MCF 10A (cell line): ENCODE measurements around the gene PUSL1. TPM values are rescaled to one million over a fixed set of nuclear protein-coding genes. Genes with fewer than 3 reads are reported as not detected.

ENCODE experiments used
- BruUV-seq: library from RNA; stranded (reverse); fragments of 400-500 nt; replicated peaks from 2 replicates; lab custom pipeline; 2021; lab: Mats Ljungman, UMichigan
- CTCF ChIA-PET: fragments of 300-600 bp; sonication (Branson Sonifier 250); formaldehyde crosslinking; extraction: SDS; loops from one replicate; lab custom pipeline; 2021; ENCODE audit warnings: antibody characterized with exemption, inconsistent platforms; lab: Yijun Ruan, JAX
- POLR2A ChIA-PET: fragments of 300-600, 350-650 bp; sonication (Branson Sonifier 250); formaldehyde crosslinking; extraction: SDS; loops from one replicate; lab custom pipeline; 2020; ENCODE audit warnings: antibody characterized with exemption, inconsistent platforms; lab: Yijun Ruan, JAX
- DNase-seq: peaks from one replicate; pipeline ENCODE4 v3.0.0-alpha.2; 2018; ENCODE audit not compliant: unreplicated experiment
- H3K27ac Mint-ChIP-seq: one replicate; pipeline ENCODE4 v1.8.0; 2022; ENCODE audit warnings: mild to moderate bottlenecking, low read depth, mixed read lengths; ENCODE audit not compliant: unreplicated experiment
- H3K27me3 Mint-ChIP-seq: one replicate; pipeline ENCODE4 v1.8.0; 2022; ENCODE audit warnings: mixed read lengths; ENCODE audit not compliant: insufficient read depth, unreplicated experiment
- H3K36me3 Mint-ChIP-seq: one replicate; pipeline ENCODE4 v1.8.0; 2022; ENCODE audit warnings: mild to moderate bottlenecking, moderate library complexity, mixed read lengths; ENCODE audit not compliant: insufficient read depth, unreplicated experiment
- H3K4me1 Mint-ChIP-seq: one replicate; pipeline ENCODE4 v1.8.0; 2022; ENCODE audit warnings: mixed read lengths; ENCODE audit not compliant: insufficient read depth, unreplicated experiment
- H3K4me3 Mint-ChIP-seq: one replicate; pipeline ENCODE4 v1.8.0; 2022; ENCODE audit warnings: mild to moderate bottlenecking, moderate library complexity, mixed read lengths; ENCODE audit not compliant: unreplicated experiment
- H3K9me3 Mint-ChIP-seq: one replicate; pipeline ENCODE4 v1.8.0; 2022; ENCODE audit warnings: mixed read lengths; ENCODE audit not compliant: unreplicated experiment
- intact Hi-C: fragments of 100-400 bp; cut with micrococcal nuclease; formaldehyde crosslinking; loops from 2 replicates; pipeline ENCODE4 v1.14.1; 2022
- total RNA-seq: library from RNA; stranded (reverse); gene quantifications from 2 replicates; pipeline ENCODE4 v1.2.3, GENCODE V29; 2022
- TF ChIP-seq, protein P1 (sequence below): fragments of 200-600 bp; IDR thresholded peaks from one replicate; pipeline ENCODE4 v1.8.0; 2022; ENCODE audit warnings: antibody characterized with exemption, mild to moderate bottlenecking; ENCODE audit not compliant: unreplicated experiment

The PUSL1 gene
- total RNA-seq, 1 experiment from 2014 or later = 27.4 TPM

DNA sequence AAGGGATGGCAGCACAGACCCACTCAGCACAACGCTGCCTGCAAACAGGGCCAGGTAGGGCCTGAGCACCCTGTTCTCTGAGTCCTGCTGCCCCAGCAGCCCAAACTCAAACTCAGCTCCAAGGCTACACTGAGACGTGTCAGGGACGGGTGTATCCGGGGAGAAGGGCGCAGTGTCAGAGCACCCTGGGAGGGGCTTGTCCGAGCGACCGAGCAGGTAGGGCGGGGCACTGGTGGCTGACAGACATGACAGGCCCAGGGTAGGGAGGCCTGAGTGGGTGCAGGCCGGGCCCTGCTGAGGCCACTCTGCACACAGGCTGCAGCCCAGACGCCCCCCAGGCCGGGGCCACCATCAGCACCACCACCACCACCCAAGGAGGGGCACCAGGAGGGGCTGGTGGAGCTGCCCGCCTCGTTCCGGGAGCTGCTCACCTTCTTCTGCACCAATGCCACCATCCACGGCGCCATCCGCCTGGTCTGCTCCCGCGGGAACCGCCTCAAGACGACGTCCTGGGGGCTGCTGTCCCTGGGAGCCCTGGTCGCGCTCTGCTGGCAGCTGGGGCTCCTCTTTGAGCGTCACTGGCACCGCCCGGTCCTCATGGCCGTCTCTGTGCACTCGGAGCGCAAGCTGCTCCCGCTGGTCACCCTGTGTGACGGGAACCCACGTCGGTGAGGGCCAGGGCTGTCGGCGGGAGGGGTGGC is 22.6 kb upstream of the PUSL1 start:
- ChIA-PET CTCF (interaction anchor here (1.1 kb wide), 1 partner anchor 163 kb away, joined by 4 read pairs; no protein-coding TSS in a partner anchor), POLR2A (interaction anchor here (0.9 to 1.8 kb wide), 2 partner anchors 9 to 35 kb away, joined by 3 to 9 read pairs; no protein-coding TSS in a partner anchor)
- no peaks in the 10 kb centered on the region for H3K9me3 Mint-ChIP-seq
- no TSS peak for BruUV-seq
- peaks cover 6% of the 10 kb centered on the region for H3K4me1 Mint-ChIP-seq
- DNase-seq = no peak
- H3K27me3 Mint-ChIP-seq = no peaks in the 10 kb centered on the region
- TF ChIP-seq, protein P1, sequence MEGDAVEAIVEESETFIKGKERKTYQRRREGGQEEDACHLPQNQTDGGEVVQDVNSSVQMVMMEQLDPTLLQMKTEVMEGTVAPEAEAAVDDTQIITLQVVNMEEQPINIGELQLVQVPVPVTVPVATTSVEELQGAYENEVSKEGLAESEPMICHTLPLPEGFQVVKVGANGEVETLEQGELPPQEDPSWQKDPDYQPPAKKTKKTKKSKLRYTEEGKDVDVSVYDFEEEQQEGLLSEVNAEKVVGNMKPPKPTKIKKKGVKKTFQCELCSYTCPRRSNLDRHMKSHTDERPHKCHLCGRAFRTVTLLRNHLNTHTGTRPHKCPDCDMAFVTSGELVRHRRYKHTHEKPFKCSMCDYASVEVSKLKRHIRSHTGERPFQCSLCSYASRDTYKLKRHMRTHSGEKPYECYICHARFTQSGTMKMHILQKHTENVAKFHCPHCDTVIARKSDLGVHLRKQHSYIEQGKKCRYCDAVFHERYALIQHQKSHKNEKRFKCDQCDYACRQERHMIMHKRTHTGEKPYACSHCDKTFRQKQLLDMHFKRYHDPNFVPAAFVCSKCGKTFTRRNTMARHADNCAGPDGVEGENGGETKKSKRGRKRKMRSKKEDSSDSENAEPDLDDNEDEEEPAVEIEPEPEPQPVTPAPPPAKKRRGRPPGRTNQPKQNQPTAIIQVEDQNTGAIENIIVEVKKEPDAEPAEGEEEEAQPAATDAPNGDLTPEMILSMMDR = no peak
- H3K27ac Mint-ChIP-seq = no peak overlapping the region
- no peaks in the 10 kb centered on the region for H3K36me3 Mint-ChIP-seq
- intact Hi-C loops = no loop called here
- H3K4me3 Mint-ChIP-seq = no peak overlapping the region

GRCh38 chr1:1286313-1287261 is 21.8 kb upstream of the PUSL1 start:
- Mint-ChIP-seq H3K27me3 (no peaks in the 10 kb centered on the region), H3K4me3 (no peak overlapping the region), H3K36me3 (no peaks in the 10 kb centered on the region), H3K27ac (no peak overlapping the region), H3K9me3 (no peaks in the 10 kb centered on the region), H3K4me1 (peaks cover 6% of the 10 kb centered on the region)
- BruUV-seq = no TSS peak
- ChIA-PET POLR2A (interaction anchor here (0.6 to 1.8 kb wide), 3 partner anchors 8 to 254 kb away, joined by 3 to 9 read pairs (median 3); no protein-coding TSS in a partner anchor), CTCF (no interaction called here)
- TF ChIP-seq, protein P1 = no peak
- intact Hi-C loops = no loop called here
- DNase-seq = no peak

GRCh38 chr1:1287288-1288110 is 20.9 kb upstream of the PUSL1 start:
- Mint-ChIP-seq H3K9me3 (no peaks in the 10 kb centered on the region), H3K4me1 (peaks cover 3% of the 10 kb centered on the region), H3K27me3 (no peaks in the 10 kb centered on the region), H3K4me3 (no peak overlapping the region), H3K36me3 (peaks cover 9% of the 10 kb centered on the region), H3K27ac (no peak overlapping the region)
- DNase-seq = no peak
- POLR2A ChIA-PET = interaction anchor here (0.6 kb wide), 1 partner anchor 255 kb away, joined by 3 read pairs; no protein-coding TSS in a partner anchor
- no TSS peak for BruUV-seq
- CTCF ChIA-PET = no interaction called here
- TF ChIP-seq, protein P1 = no peak
- intact Hi-C loops = no loop called here
